SK-N-MC (cell line): ENCODE results near the gene ERBIN.

ENCODE experiments used
- DNase-seq: peaks from one replicate; pipeline ENCODE4 v3.0.0-alpha.2; 2011; ENCODE audit warnings: low read depth, low spot score
- H3K27ac ChIP-seq: fragments of 200-600 bp; sonication (generic); 2 replicates; pipeline ENCODE4 v1.5.1; 2016; ENCODE audit warnings: mixed run types
- H3K36me3 ChIP-seq: fragments of 200-600 bp; sonication (generic); 2 replicates; pipeline ENCODE4 v1.6.1; 2017; ENCODE audit warnings: antibody characterized with exemption, low read length, mixed read lengths; ENCODE audit not compliant: insufficient read depth
- H3K4me3 ChIP-seq: fragments of 200-600 bp; sonication (generic); 2 replicates; pipeline ENCODE4 v1.5.1; 2016
- H3K9ac ChIP-seq: fragments of 200-600 bp; sonication (generic); 2 replicates; pipeline ENCODE4 v1.8.0; 2017; ENCODE audit warnings: mixed run types, mixed read lengths; ENCODE audit not compliant: insufficient read length
- H3K9me3 ChIP-seq: fragments of 200-600 bp; sonication (generic); 2 replicates; pipeline ENCODE4 v1.6.1; 2017; ENCODE audit warnings: low read depth, mild to moderate bottlenecking, antibody characterized with exemption, low read length, moderate library complexity, mixed read lengths
- EZH2 ChIP-seq: fragments of 200-600 bp; sonication (generic); IDR thresholded peaks from one replicate; pipeline ENCODE4 v1.6.1; 2017; ENCODE audit warnings: antibody characterized with exemption
- FOXP2 ChIP-seq: optimal IDR thresholded peaks from 2 replicates; pipeline ENCODE3; 2011; ENCODE audit warnings: mild to moderate bottlenecking, moderate library complexity; ENCODE audit not compliant: insufficient read depth; ENCODE audit errors: extremely low read length, control extremely low read depth
- POLR2AphosphoS5 ChIP-seq: IDR thresholded peaks from 2 replicates; pipeline ENCODE4 v1.6.1; 2012; ENCODE audit warnings: mild to moderate bottlenecking, low read depth, low read length, borderline replicate concordance

ERBIN gene

GRCh38 chr5:66130493-66130892 lies 204.1 kb downstream of the ERBIN start:
- Histone ChIP-seq H3K27ac (no peak overlapping the region), H3K9ac (no peak overlapping the region), H3K4me3 (no peak overlapping the region), H3K36me3 (no peaks in the 10 kb centered on the region), H3K9me3 (peaks cover 4% of the 10 kb centered on the region; the same call in 1 of the 2 replicates)
- no peak for DNase-seq
- no peak for TF ChIP-seq POLR2AphosphoS5
- no peak for TF ChIP-seq FOXP2
- TF ChIP-seq EZH2, result no peak
